ENCODE results near the gene NRG2. TPM values are rescaled to one million over a fixed set of nuclear protein-coding genes. Genes with fewer than 3 reads are reported as not detected.
A peak's percentile ranks its signal among the peaks of the same experiment; 100 is the strongest.

NRG2 gene
- total and polyA plus RNA-seq, 12 donors = 1.8 to 16.7 (median 8.4) TPM

- 93 to 100% (median 97%) methylated on average over 3 to 4 of the region's 4 CpGs for WGBS, 4 donors
- Histone ChIP-seq H3K4me1 (replicated peaks in 1 of 2) (no peaks in the 10 kb centered on the region), H3K4me3 (no peak overlapping the region), H3K36me3 (replicated peaks in 1 of 2) (no peaks in the 10 kb centered on the region), H3K27ac (no peak overlapping the region), H3K27me3 (no peaks in the 10 kb centered on the region), H3K9me3 (replicated peaks in 1 of 3) (no peaks in the 10 kb centered on the region)
- intact Hi-C loops (cut with DNase I) = no loop called here
- DNase-seq = peak in 1 of 7 donors; percentile 44
- TF ChIP-seq, protein P1, sequence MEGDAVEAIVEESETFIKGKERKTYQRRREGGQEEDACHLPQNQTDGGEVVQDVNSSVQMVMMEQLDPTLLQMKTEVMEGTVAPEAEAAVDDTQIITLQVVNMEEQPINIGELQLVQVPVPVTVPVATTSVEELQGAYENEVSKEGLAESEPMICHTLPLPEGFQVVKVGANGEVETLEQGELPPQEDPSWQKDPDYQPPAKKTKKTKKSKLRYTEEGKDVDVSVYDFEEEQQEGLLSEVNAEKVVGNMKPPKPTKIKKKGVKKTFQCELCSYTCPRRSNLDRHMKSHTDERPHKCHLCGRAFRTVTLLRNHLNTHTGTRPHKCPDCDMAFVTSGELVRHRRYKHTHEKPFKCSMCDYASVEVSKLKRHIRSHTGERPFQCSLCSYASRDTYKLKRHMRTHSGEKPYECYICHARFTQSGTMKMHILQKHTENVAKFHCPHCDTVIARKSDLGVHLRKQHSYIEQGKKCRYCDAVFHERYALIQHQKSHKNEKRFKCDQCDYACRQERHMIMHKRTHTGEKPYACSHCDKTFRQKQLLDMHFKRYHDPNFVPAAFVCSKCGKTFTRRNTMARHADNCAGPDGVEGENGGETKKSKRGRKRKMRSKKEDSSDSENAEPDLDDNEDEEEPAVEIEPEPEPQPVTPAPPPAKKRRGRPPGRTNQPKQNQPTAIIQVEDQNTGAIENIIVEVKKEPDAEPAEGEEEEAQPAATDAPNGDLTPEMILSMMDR (IDR thresholded peaks at IDR 0.05) = no peak
- no peak for TF ChIP-seq POLR2A (IDR thresholded peaks at IDR 0.05)
These were observed 131.5 kb downstream of the NRG2 start for GRCh38 chr5:139911425-139912120.

GRCh38 chr5:139910901-139911300 is 132.2 kb downstream of the NRG2 start:
- H3K27me3 ChIP-seq = no peaks in the 10 kb centered on the region
- TF ChIP-seq, protein P1 (IDR thresholded peaks at IDR 0.05) = no peak
- no peak for TF ChIP-seq POLR2A (IDR thresholded peaks at IDR 0.05)
- H3K27ac ChIP-seq = no peak overlapping the region
- DNase-seq = peak in 1 of 7 donors; percentile 40
- H3K36me3 ChIP-seq (replicated peaks in 1 of 2) = no peaks in the 10 kb centered on the region
- no peaks in the 10 kb centered on the region for H3K9me3 ChIP-seq (replicated peaks in 1 of 3)
- H3K4me3 ChIP-seq = no peak overlapping the region
- WGBS, 4 donors = 80 to 84% (median 83%) methylated on average over 5 of the region's 5 CpGs
- intact Hi-C loops (cut with DNase I) = no loop called here
- no peaks in the 10 kb centered on the region for H3K4me1 ChIP-seq (replicated peaks in 1 of 2)

DNA sequence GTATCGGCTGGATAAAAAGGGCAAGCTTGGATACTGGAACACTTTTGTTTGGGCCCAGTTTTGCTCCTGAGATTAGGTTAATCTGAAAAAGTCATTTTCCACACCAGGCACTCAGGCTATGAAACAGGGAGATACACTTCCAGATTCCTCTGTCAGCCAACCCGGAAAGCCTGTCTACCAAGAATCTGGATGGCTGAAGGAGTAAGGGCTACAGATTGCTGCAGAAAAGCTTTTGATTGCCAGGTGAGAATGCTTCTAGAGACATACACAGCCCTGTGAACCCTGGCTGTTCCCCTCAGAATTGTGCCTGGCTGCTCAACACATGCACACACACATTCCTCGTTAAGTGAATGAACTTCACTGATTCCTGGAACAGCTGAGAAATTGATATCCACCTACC is 133.1 kb downstream of the NRG2 start:
- 90 to 96% (median 93%) methylated on average over 3 of the region's 3 CpGs for WGBS, 4 donors
- DNase-seq = peak in 2 of 7 donors; percentile 2 to 17
- intact Hi-C loops (cut with DNase I) = no loop called here

GRCh38 chr5:139908749-139909148 is 134.3 kb downstream of the NRG2 start:
- no peak overlapping the region for H3K27ac ChIP-seq
- H3K27me3 ChIP-seq = no peaks in the 10 kb centered on the region
- H3K9me3 ChIP-seq (replicated peaks in 1 of 3) = no peaks in the 10 kb centered on the region
- DNase-seq = peak; percentile 22 to 72 (median 59)
- WGBS, 4 donors = 58 to 85% (median 71%) methylated on average over 1 to 2 of the region's 2 CpGs
- no peaks in the 10 kb centered on the region for H3K36me3 ChIP-seq (replicated peaks in 1 of 2)
- H3K4me3 ChIP-seq = no peak overlapping the region
- H3K4me1 ChIP-seq (replicated peaks in 1 of 2) = peaks cover 7 to 16% of the 10 kb centered on the region in 2 donors
- no peak for TF ChIP-seq POLR2A (IDR thresholded peaks at IDR 0.05)
- TF ChIP-seq, protein P1 (IDR thresholded peaks at IDR 0.05) = no peak
- intact Hi-C loops (cut with DNase I) = no loop called here

More for the DNA sequence above, 133.1 kb downstream of the NRG2 start:
- Histone ChIP-seq H3K4me1 (replicated peaks in 1 of 2) (peaks cover 0 to 3% of the 10 kb centered on the region in 2 donors), H3K4me3 (no peak overlapping the region), H3K9me3 (replicated peaks in 1 of 3) (no peaks in the 10 kb centered on the region), H3K27ac (no peak overlapping the region), H3K27me3 (no peaks in the 10 kb centered on the region), H3K36me3 (replicated peaks in 1 of 2) (no peaks in the 10 kb centered on the region)
- TF ChIP-seq, protein P1 (IDR thresholded peaks at IDR 0.05) = no peak
- TF ChIP-seq POLR2A (IDR thresholded peaks at IDR 0.05) = no peak

Measured in adrenal gland (tissue), 12 donors.